PC-3 (cell line): ENCODE results near the gene CD80. TPM values are rescaled to one million over a fixed set of nuclear protein-coding genes. Genes with fewer than 3 reads are reported as not detected.
"Not testable (repeated sequence)": the region's sequence is repeated elsewhere in the genome, so short reads cannot be mapped to it uniquely, and the experiment has no call there.

Source experiments
- ATAC-seq: fragments of 200-7000 bp; cut with Tn5 transposase; 2 replicates; pipeline ENCODE4 v1.9.1; 2020; ENCODE audit warnings: mild to moderate bottlenecking, moderate library complexity
- BruUV-seq: library from RNA; stranded (reverse); fragments of 400-500 nt; replicated peaks from 2 replicates; lab custom pipeline; 2021; lab: Mats Ljungman, UMichigan
- CTCF ChIA-PET: fragments of 300-600 bp; sonication (Branson Sonifier 250); formaldehyde crosslinking; loops from one replicate; lab custom pipeline; 2022; ENCODE audit warnings: antibody characterized with exemption; lab: Charles Lee
- POLR2A ChIA-PET: fragments of 300-600 bp; sonication (Branson Sonifier 250); formaldehyde crosslinking; loops from one replicate; lab custom pipeline; 2022; ENCODE audit warnings: antibody characterized with exemption; ENCODE audit not compliant: unreplicated experiment; lab: Charles Lee
- DNase-seq: peaks from one replicate; pipeline ENCODE4 v3.0.0-alpha.2; 2015
- H2AFZ ChIP-seq: fragments of 300-600 bp; sonication (generic); 2 replicates; pipeline ENCODE4 v1.6.0; 2016; ENCODE audit warnings: antibody characterized with exemption, low read length
- H3F3A ChIP-seq: fragments of 300-600 bp; sonication (generic); one replicate; pipeline ENCODE4 v1.6.0; 2017; ENCODE audit warnings: antibody characterized with exemption, low read length, control low read depth, mild to moderate bottlenecking; ENCODE audit not compliant: unreplicated experiment
- H3K27ac ChIP-seq: fragments of 300-600 bp; sonication (generic); 2 replicates; pipeline ENCODE4 v1.5.1; 2016; ENCODE audit warnings: mild to moderate bottlenecking, low read length
- H3K27me3 ChIP-seq: fragments of 300-600 bp; sonication (generic); 2 replicates; pipeline ENCODE4 v1.6.1; 2016; ENCODE audit warnings: low read length, mixed read lengths
- H3K36me3 ChIP-seq: fragments of 300-600 bp; sonication (generic); 2 replicates; pipeline ENCODE4 v1.6.1; 2016; ENCODE audit warnings: low read depth, mixed run types, low read length, mixed read lengths
- H3K4me1 ChIP-seq: fragments of 300-600 bp; sonication (generic); 2 replicates; pipeline ENCODE4 v1.5.1; 2016; ENCODE audit warnings: low read length; ENCODE audit not compliant: insufficient read depth
- H3K4me2 ChIP-seq: fragments of 300-600 bp; sonication (generic); 2 replicates; pipeline ENCODE4 v1.6.0; 2016; ENCODE audit warnings: low read length
- H3K4me3 ChIP-seq: fragments of 300-600 bp; sonication (generic); 2 replicates; pipeline ENCODE4 v1.5.1; 2016; ENCODE audit warnings: mild to moderate bottlenecking, low read length, mixed read lengths
- H3K79me2 ChIP-seq: fragments of 300-600 bp; sonication (generic); 2 replicates; pipeline ENCODE4 v1.6.1; 2017; ENCODE audit warnings: low read length, mixed read lengths
- H3K9ac ChIP-seq: fragments of 300-600 bp; sonication (generic); 2 replicates; pipeline ENCODE4 v1.6.0; 2016; ENCODE audit warnings: mild to moderate bottlenecking, low read length
- H3K9me2 ChIP-seq: fragments of 300-600 bp; sonication (generic); replicated peaks from 2 replicates; pipeline ENCODE4 v1.6.1; 2016; ENCODE audit warnings: mixed run types, low read length, mixed read lengths
- H3K9me3 ChIP-seq: fragments of 300-600 bp; sonication (generic); 2 replicates; pipeline ENCODE4 v1.6.1; 2016; ENCODE audit warnings: low read length, mixed read lengths
- H4K20me1 ChIP-seq: fragments of 300-600 bp; sonication (generic); 2 replicates; pipeline ENCODE4 v1.6.1; 2016; ENCODE audit warnings: low read length, mixed read lengths
- CTCF ChIP-seq: fragments of 300-600 bp; sonication (generic); conservative IDR thresholded peaks from 2 replicates; pipeline ENCODE4 v1.5.1; 2017; ENCODE audit warnings: antibody characterized with exemption, low read depth, mild to moderate bottlenecking, low read length
- EZH2 ChIP-seq: fragments of 300-600 bp; sonication (generic); IDR thresholded peaks from one replicate; pipeline ENCODE4 v1.6.1; 2017; ENCODE audit warnings: antibody characterized with exemption, mild to moderate bottlenecking, low read length; ENCODE audit not compliant: unreplicated experiment
- EZH2phosphoT487 ChIP-seq: fragments of 300-600 bp; sonication (generic); IDR thresholded peaks from 2 replicates; pipeline ENCODE4 v1.6.1; 2018; ENCODE audit warnings: mild to moderate bottlenecking, antibody characterized with exemption, low read length, borderline replicate concordance
- intact Hi-C: fragments of 100-400 bp; cut with micrococcal nuclease; formaldehyde crosslinking; loops from 2 replicates; pipeline ENCODE4 v1.9.0; 2023
- total RNA-seq: library from RNA; depleted of rRNA; stranded (reverse); fragments of >200 nt; gene quantifications from 2 replicates; pipeline ENCODE4 v1.2.3, GENCODE V29; 2014

Gene CD80
- total RNA-seq, 1 experiment from 2014 or later = not detected

DNA sequence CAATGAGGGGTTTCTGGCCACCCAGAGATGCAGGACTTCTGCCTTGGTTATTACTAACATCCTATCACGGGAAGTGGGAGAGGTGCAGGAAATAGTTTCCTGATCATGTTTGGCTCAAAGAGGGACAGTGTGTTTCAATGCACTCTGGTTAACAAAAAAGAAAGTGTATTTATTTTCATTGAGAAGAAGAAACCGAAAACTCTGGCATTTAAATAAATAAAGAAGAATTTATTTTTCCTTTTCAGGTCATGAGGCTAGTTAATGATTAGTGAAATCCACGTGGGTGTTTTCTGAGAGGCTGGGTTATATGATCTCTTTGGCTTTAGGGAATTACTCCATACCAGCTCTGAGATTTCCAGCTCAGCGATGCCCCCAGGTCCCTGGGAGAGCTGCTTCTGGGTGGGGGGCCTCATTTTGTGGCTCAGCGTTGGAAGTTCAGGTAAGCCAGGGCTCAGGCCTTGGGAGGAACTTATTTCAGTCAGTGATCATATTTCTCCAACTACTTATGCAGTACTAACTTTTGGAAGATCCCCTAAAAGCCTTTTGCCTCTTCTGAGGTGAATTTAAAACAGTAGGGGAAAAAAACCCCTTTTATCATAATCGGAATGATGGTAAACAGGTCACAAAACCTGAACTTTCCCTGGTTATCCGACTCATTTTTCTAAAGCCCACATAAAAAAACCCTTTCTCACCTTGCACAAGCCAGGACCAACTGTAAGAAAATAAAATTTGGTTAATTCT is 38.3 kb upstream of the CD80 start, which contains the start of gene PLA1A:
TSS of gene PLA1A (plus strand) at position 338 of the 741 bp plus-strand sequence. CDS start at position 367, 29 bp downstream.
- Histone ChIP-seq H3K4me2 (no peak within 1 kb of the TSS), H3K27me3 (no peaks in the 10 kb centered on the region), H3K27ac (no peak within 1 kb of the TSS), H3K79me2 (no peaks in the 10 kb centered on the region), H3K4me1 (peaks cover 5% of the 10 kb centered on the region; the same call in 1 of the 2 replicates), H4K20me1 (no peaks in the 10 kb centered on the region), H3K36me3 (no peaks in the 10 kb centered on the region), H3K9me2 (no peaks in the 10 kb centered on the region), H3K4me3 (no peak within 1 kb of the TSS), H3F3A (no peaks in the 10 kb centered on the region), H2AFZ (peak within 1 kb of the TSS; percentile 29; the same call in 1 of the 2 replicates), H3K9me3 (no peaks in the 10 kb centered on the region), H3K9ac (no peak within 1 kb of the TSS)
- POLR2A ChIA-PET = no interaction called here
- DNase-seq = peak; percentile 8
- intact Hi-C loops = no loop called here
- BruUV-seq = no TSS peak
- TF ChIP-seq CTCF (no peak), EZH2phosphoT487 (no peak), EZH2 (no peak)
- no peak for ATAC-seq
- CTCF ChIA-PET = no interaction called here

GRCh38 chr3:119596398-119596797 is 37.0 kb upstream of the CD80 start:
- ATAC-seq (no peak), DNase-seq (no peak)
- no peak overlapping the region for H3K9ac ChIP-seq
- no peaks in the 10 kb centered on the region for H3K9me2 ChIP-seq
- CTCF ChIA-PET = no interaction called here
- no peak overlapping the region for H3K4me3 ChIP-seq
- no peak overlapping the region for H2AFZ ChIP-seq
- no peak overlapping the region for H3K4me2 ChIP-seq
- no peaks in the 10 kb centered on the region for H3K36me3 ChIP-seq
- H4K20me1 ChIP-seq = no peaks in the 10 kb centered on the region
- POLR2A ChIA-PET = no interaction called here
- H3K79me2 ChIP-seq = no peaks in the 10 kb centered on the region
- TF ChIP-seq CTCF (no peak), EZH2 (no peak), EZH2phosphoT487 (no peak)
- no peaks in the 10 kb centered on the region for H3F3A ChIP-seq
- no peak overlapping the region for H3K27ac ChIP-seq
- intact Hi-C loops = no loop called here
- H3K9me3 ChIP-seq = no peaks in the 10 kb centered on the region
- no peaks in the 10 kb centered on the region for H3K27me3 ChIP-seq
- no TSS peak for BruUV-seq
- H3K4me1 ChIP-seq = peaks cover 5% of the 10 kb centered on the region; the same call in 1 of the 2 replicates

- Histone ChIP-seq H3K9ac (no peak overlapping the region), H3K4me3 (no peak overlapping the region), H3K4me1 (peaks cover 5% of the 10 kb centered on the region; the same call in 1 of the 2 replicates), H3F3A (no peaks in the 10 kb centered on the region), H3K9me3 (no peaks in the 10 kb centered on the region), H3K9me2 (no peaks in the 10 kb centered on the region), H3K27ac (no peak overlapping the region), H3K27me3 (no peaks in the 10 kb centered on the region), H3K79me2 (no peaks in the 10 kb centered on the region), H4K20me1 (no peaks in the 10 kb centered on the region), H3K36me3 (no peaks in the 10 kb centered on the region), H2AFZ (no peak overlapping the region), H3K4me2 (no peak overlapping the region)
- ChIA-PET CTCF (no interaction called here), POLR2A (interaction anchor here (0.5 kb wide), 1 partner anchor 70 kb away, joined by 3 read pairs; no protein-coding TSS in a partner anchor)
- no peak for DNase-seq
- intact Hi-C loops = no loop called here
- peak; percentile 25 for ATAC-seq
- no TSS peak for BruUV-seq
- TF ChIP-seq EZH2 (no peak), EZH2phosphoT487 (no peak), CTCF (no peak)
Observed at GRCh38 chr3:119595639-119596334, 36.4 kb upstream of the CD80 start.

DNA sequence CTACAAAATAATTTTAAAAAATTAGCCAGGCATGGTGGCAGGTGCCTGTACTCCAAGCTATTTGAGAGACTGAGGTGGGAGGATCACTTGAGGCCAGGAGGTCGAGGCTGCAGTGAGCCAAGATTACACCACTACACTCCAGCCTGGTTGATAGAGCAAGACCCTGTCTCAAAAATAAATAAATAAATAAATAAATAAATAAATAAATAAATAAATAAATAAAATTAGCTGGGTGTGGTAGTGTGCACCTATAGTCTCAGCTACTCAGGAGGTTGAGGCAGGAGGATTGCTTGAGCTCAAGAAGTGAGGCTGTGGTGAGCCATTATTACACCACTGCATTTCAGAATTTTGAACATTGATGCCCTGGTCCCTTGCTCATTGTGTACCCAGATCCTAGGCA is 35.5 kb upstream of the CD80 start:
- POLR2A ChIA-PET = interaction anchor here (0.5 kb wide), 1 partner anchor 69 kb away, joined by 3 read pairs; no protein-coding TSS in a partner anchor

More for the DNA sequence above, 35.5 kb upstream of the CD80 start:
- CTCF ChIA-PET, H3F3A ChIP-seq, intact Hi-C loops, H3K4me1 ChIP-seq, H3K4me2 ChIP-seq, H3K79me2 ChIP-seq, DNase-seq, H3K9ac ChIP-seq, H3K27ac ChIP-seq, H3K4me3 ChIP-seq, H2AFZ ChIP-seq, H3K36me3 ChIP-seq, H4K20me1 ChIP-seq, ATAC-seq, H3K27me3 ChIP-seq, BruUV-seq, H3K9me3 ChIP-seq, H3K9me2 ChIP-seq: not testable (repeated sequence)
